ENCODE results near the gene LITAF.
"Not testable (repeated sequence)": the region's sequence is repeated elsewhere in the genome, so short reads cannot be mapped to it uniquely, and the experiment has no call there.

Gene LITAF

GRCh38 chr16:11588321-11589197 is 1.8 kb upstream of the LITAF start:
- Histone ChIP-seq H3K36me3 (ENCODE audit: control insufficient read depth, insufficient read depth, low read length) (no peaks in the 10 kb centered on the region), H3K4me1 (ENCODE audit: control insufficient read depth, insufficient read depth, low read length) (no peaks in the 10 kb centered on the region), H3K4me3 (ENCODE audit: low read length) (no peak overlapping the region), H3K27me3 (ENCODE audit: control insufficient read depth, insufficient read depth, low read length) (no peaks in the 10 kb centered on the region), H3K27ac (ENCODE audit: low read depth, low read length) (no peak overlapping the region), H3K9ac (ENCODE audit: low read length) (no peak overlapping the region)

GRCh38 chr16:11587643-11588247 is 1.0 kb upstream of the LITAF start:
- Histone ChIP-seq H3K36me3 (ENCODE audit: control insufficient read depth, insufficient read depth, low read length) (no peaks in the 10 kb centered on the region), H3K4me1 (ENCODE audit: control insufficient read depth, insufficient read depth, low read length) (no peaks in the 10 kb centered on the region), H3K4me3 (ENCODE audit: low read length) (peak overlapping the region; percentile 73), H3K9ac (ENCODE audit: low read length) (peak overlapping the region; percentile 61), H3K27ac (ENCODE audit: low read depth, low read length) (peak overlapping the region; percentile 79), H3K27me3 (ENCODE audit: control insufficient read depth, insufficient read depth, low read length) (no peaks in the 10 kb centered on the region)

- peak overlapping the region; percentile 73 for H3K4me3 ChIP-seq (ENCODE audit: low read length)
- H3K4me1 ChIP-seq (ENCODE audit: control insufficient read depth, insufficient read depth, low read length) = no peaks in the 10 kb centered on the region
- peak overlapping the region; percentile 77 for H3K27ac ChIP-seq (ENCODE audit: low read depth, low read length)
- no peaks in the 10 kb centered on the region for H3K36me3 ChIP-seq (ENCODE audit: control insufficient read depth, insufficient read depth, low read length)
- peak overlapping the region; percentile 76 for H3K9ac ChIP-seq (ENCODE audit: low read length)
- no peaks in the 10 kb centered on the region for H3K27me3 ChIP-seq (ENCODE audit: control insufficient read depth, insufficient read depth, low read length)
Measured at GRCh38 chr16:11586378-11586855, 302 bp downstream of the LITAF start.

- H3K27me3 ChIP-seq (ENCODE audit: control insufficient read depth, insufficient read depth, low read length) = no peaks in the 10 kb centered on the region
- no peaks in the 10 kb centered on the region for H3K36me3 ChIP-seq (ENCODE audit: control insufficient read depth, insufficient read depth, low read length)
- H3K4me3 ChIP-seq (ENCODE audit: low read length) = peak overlapping the region; percentile 73
- peak overlapping the region; percentile 77 for H3K27ac ChIP-seq (ENCODE audit: low read depth, low read length)
- H3K9ac ChIP-seq (ENCODE audit: low read length) = peak overlapping the region; percentile 76
- no peaks in the 10 kb centered on the region for H3K4me1 ChIP-seq (ENCODE audit: control insufficient read depth, insufficient read depth, low read length)
Measured at GRCh38 chr16:11585460-11586377, 1.0 kb downstream of the LITAF start.

GRCh38 chr16:11583889-11584565 is 2.7 kb downstream of the LITAF start:
- H3K27ac ChIP-seq (ENCODE audit: low read depth, low read length) = no peak overlapping the region

GRCh38 chr16:11583166-11583565 is 3.6 kb downstream of the LITAF start:
- no peak overlapping the region for H3K27ac ChIP-seq (ENCODE audit: low read depth, low read length)
- H3K9ac ChIP-seq (ENCODE audit: low read length) = no peak overlapping the region
- no peaks in the 10 kb centered on the region for H3K27me3 ChIP-seq (ENCODE audit: control insufficient read depth, insufficient read depth, low read length)
- no peaks in the 10 kb centered on the region for H3K4me1 ChIP-seq (ENCODE audit: control insufficient read depth, insufficient read depth, low read length)
- no peak overlapping the region for H3K4me3 ChIP-seq (ENCODE audit: low read length)
- no peaks in the 10 kb centered on the region for H3K36me3 ChIP-seq (ENCODE audit: control insufficient read depth, insufficient read depth, low read length)

More at GRCh38 chr16:11583889-11584565, 2.7 kb downstream of the LITAF start:
- no peaks in the 10 kb centered on the region for H3K4me1 ChIP-seq (ENCODE audit: control insufficient read depth, insufficient read depth, low read length)
- no peaks in the 10 kb centered on the region for H3K27me3 ChIP-seq (ENCODE audit: control insufficient read depth, insufficient read depth, low read length)
- no peaks in the 10 kb centered on the region for H3K36me3 ChIP-seq (ENCODE audit: control insufficient read depth, insufficient read depth, low read length)
- no peak overlapping the region for H3K9ac ChIP-seq (ENCODE audit: low read length)
- peak overlapping the region; percentile 40 for H3K4me3 ChIP-seq (ENCODE audit: low read length)

- H3K4me1 ChIP-seq (ENCODE audit: control insufficient read depth, insufficient read depth, low read length) = no peaks in the 10 kb centered on the region
- H3K27ac ChIP-seq (ENCODE audit: low read depth, low read length) = no peak overlapping the region
- H3K36me3 ChIP-seq (ENCODE audit: control insufficient read depth, insufficient read depth, low read length) = no peaks in the 10 kb centered on the region
- H3K4me3 ChIP-seq (ENCODE audit: low read length) = no peak overlapping the region
- no peaks in the 10 kb centered on the region for H3K27me3 ChIP-seq (ENCODE audit: control insufficient read depth, insufficient read depth, low read length)
- H3K9ac ChIP-seq (ENCODE audit: low read length) = no peak overlapping the region
Measured at GRCh38 chr16:11582157-11582814, 4.4 kb downstream of the LITAF start.

- no peaks in the 10 kb centered on the region for H3K27me3 ChIP-seq (ENCODE audit: control insufficient read depth, insufficient read depth, low read length)
- H3K36me3 ChIP-seq (ENCODE audit: control insufficient read depth, insufficient read depth, low read length) = no peaks in the 10 kb centered on the region
- no peak overlapping the region for H3K27ac ChIP-seq (ENCODE audit: low read depth, low read length)
- no peak overlapping the region for H3K9ac ChIP-seq (ENCODE audit: low read length)
- no peak overlapping the region for H3K4me3 ChIP-seq (ENCODE audit: low read length)
- H3K4me1 ChIP-seq (ENCODE audit: control insufficient read depth, insufficient read depth, low read length) = no peaks in the 10 kb centered on the region
Measured at GRCh38 chr16:11581678-11582077, 5.0 kb downstream of the LITAF start.

- Histone ChIP-seq H3K27ac (ENCODE audit: low read depth, low read length) (no peak overlapping the region), H3K9ac (ENCODE audit: low read length) (no peak overlapping the region), H3K4me1 (ENCODE audit: control insufficient read depth, insufficient read depth, low read length) (no peaks in the 10 kb centered on the region), H3K4me3 (ENCODE audit: low read length) (no peak overlapping the region), H3K36me3 (ENCODE audit: control insufficient read depth, insufficient read depth, low read length) (no peaks in the 10 kb centered on the region), H3K27me3 (ENCODE audit: control insufficient read depth, insufficient read depth, low read length) (no peaks in the 10 kb centered on the region)
Measured at GRCh38 chr16:11580451-11581086, 6.2 kb downstream of the LITAF start.

- not testable (repeated sequence) for H3K36me3 ChIP-seq (ENCODE audit: control insufficient read depth, insufficient read depth, low read length); H3K4me1 ChIP-seq (ENCODE audit: control insufficient read depth, insufficient read depth, low read length); H3K27ac ChIP-seq (ENCODE audit: low read depth, low read length); H3K4me3 ChIP-seq (ENCODE audit: low read length); H3K9ac ChIP-seq (ENCODE audit: low read length); H3K27me3 ChIP-seq (ENCODE audit: control insufficient read depth, insufficient read depth, low read length)
Measured at GRCh38 chr16:11577290-11577660, 9.4 kb downstream of the LITAF start.
